HepG2 (cell line): Measurements from ENCODE around the gene ELMO2. TPM values are rescaled to one million over a fixed set of nuclear protein-coding genes. Genes with fewer than 3 reads are reported as not detected.

ENCODE experiments used
- CTCF ChIP-seq: sonication (generic); formaldehyde crosslinking; IDR thresholded peaks from 2 replicates; pipeline ENCODE4 v1.5.0; 2020; ENCODE audit warnings: mild to moderate bottlenecking, missing genetic modification reagents, moderate library complexity
- FOXA1 ChIP-seq, 2 experiments: fragments of 450-650 bp in 1 of 2; sonication (generic) in 1 of 2; formaldehyde crosslinking in 1 of 2; IDR thresholded peaks; 2 replicates each; pipeline versions ENCODE4 v1.4.0 to v1.6.1; 2016 to 2020; ENCODE audit warnings: missing genetic modification reagents in 1 of 2
- MATR3 ChIP-seq: sonication (generic); formaldehyde crosslinking; IDR thresholded peaks from 2 replicates; pipeline ENCODE4 v1.4.0; 2020; ENCODE audit warnings: missing genetic modification reagents
- MXD3 ChIP-seq: IDR thresholded peaks from 2 replicates; pipeline ENCODE4 v1.6.1; 2016; ENCODE audit warnings: mild to moderate bottlenecking, missing biosample characterization, missing genetic modification reagents
- SMAD1 ChIP-seq: sonication (generic); formaldehyde crosslinking; IDR thresholded peaks from 2 replicates; pipeline ENCODE4 v1.4.0; 2020; ENCODE audit warnings: missing genetic modification reagents, low read depth, mild to moderate bottlenecking, borderline replicate concordance
- SMARCC2 ChIP-seq: fragments of 450-650 bp; IDR thresholded peaks from 2 replicates; pipeline ENCODE4 v1.6.1; 2017; ENCODE audit warnings: antibody characterized with exemption, mild to moderate bottlenecking
- SP2 ChIP-seq: sonication (generic); formaldehyde crosslinking; IDR thresholded peaks from 2 replicates; pipeline ENCODE4 v1.5.1; 2020; ENCODE audit warnings: mild to moderate bottlenecking, missing genetic modification reagents
- TCF7L2 ChIP-seq: IDR thresholded peaks from 2 replicates; pipeline ENCODE4 v1.6.1; 2011; ENCODE audit warnings: mild to moderate bottlenecking, low read depth, low read length, moderate library complexity
- YY1 ChIP-seq: IDR thresholded peaks from 2 replicates; pipeline ENCODE4 v1.6.1; 2011; ENCODE audit warnings: low read length, low read depth, moderate library complexity, mild to moderate bottlenecking; ENCODE audit not compliant: insufficient read depth, insufficient replicate concordance
- ZHX2 ChIP-seq, 2 experiments: sonication (generic) in 1 of 2; formaldehyde crosslinking in 1 of 2; IDR thresholded peaks; 2 replicates each; pipeline versions ENCODE4 v1.6.1 to v1.9.0; 2014 to 2022; ENCODE audit warnings: antibody characterized with exemption in 1 of 2, borderline replicate concordance in 1 of 2, inconsistent platforms in 1 of 2, low read depth in 1 of 2, missing genetic modification reagents in 1 of 2
- ZMYM3 ChIP-seq: sonication (generic); formaldehyde crosslinking; IDR thresholded peaks from 2 replicates; pipeline ENCODE4 v1.5.1; 2020; ENCODE audit warnings: mild to moderate bottlenecking, missing genetic modification reagents
- ZNF337 ChIP-seq: sonication (generic); formaldehyde crosslinking; IDR thresholded peaks from 2 replicates; pipeline ENCODE4 v1.5.1; 2020; ENCODE audit warnings: missing genetic modification reagents, low read depth, mild to moderate bottlenecking, borderline replicate concordance
- ZNF496 ChIP-seq: sonication (generic); formaldehyde crosslinking; IDR thresholded peaks from 2 replicates; pipeline ENCODE4 v1.8.1; 2023; ENCODE audit warnings: mild to moderate bottlenecking, moderate library complexity, missing genetic modification reagents; ENCODE audit not compliant: insufficient replicate concordance
- ZNF546 ChIP-seq: sonication (generic); formaldehyde crosslinking; conservative IDR thresholded peaks from 2 replicates; pipeline ENCODE4 v1.8.1; 2023; ENCODE audit warnings: mild to moderate bottlenecking, missing genetic modification reagents
- ZNF556 ChIP-seq: sonication (generic); formaldehyde crosslinking; IDR thresholded peaks from 2 replicates; pipeline ENCODE4 v1.4.0; 2020; ENCODE audit warnings: mild to moderate bottlenecking, missing genetic modification reagents, borderline replicate concordance
- ZNF564 ChIP-seq: sonication (generic); formaldehyde crosslinking; IDR thresholded peaks from 2 replicates; pipeline ENCODE4 v1.8.1; 2023; ENCODE audit warnings: mild to moderate bottlenecking, missing genetic modification reagents
- ZNF703 ChIP-seq: sonication (generic); formaldehyde crosslinking; IDR thresholded peaks from 2 replicates; pipeline ENCODE4 v1.5.1; 2020; ENCODE audit warnings: missing genetic modification reagents, mild to moderate bottlenecking, moderate library complexity, borderline replicate concordance
- ZNF878 ChIP-seq: sonication (generic); formaldehyde crosslinking; IDR thresholded peaks from 2 replicates; pipeline ENCODE4 v1.8.1; 2023; ENCODE audit warnings: mild to moderate bottlenecking, missing genetic modification reagents, moderate library complexity
- ZSCAN29 ChIP-seq: sonication (generic); formaldehyde crosslinking; conservative IDR thresholded peaks from 2 replicates; pipeline ENCODE4 v1.4.0; 2020; ENCODE audit warnings: mild to moderate bottlenecking, missing genetic modification reagents
- ZSCAN31 ChIP-seq: sonication (generic); formaldehyde crosslinking; IDR thresholded peaks from 2 replicates; pipeline ENCODE4 v1.5.0; 2020; ENCODE audit warnings: low read depth, mild to moderate bottlenecking, missing genetic modification reagents
- polyA plus RNA-seq, 8 experiments: library from polyadenylated mRNA; depleted of rRNA in 3 of 8; stranded (reverse) in 7 of 8; unstranded in 1 of 8; fragments of >200 nt; fragmentation: Illumina TruSeq in 4 of 8; extraction: Trizol in 4 of 8; gene quantifications; 2 replicates each; pipeline versions ENCODE4 v1.2.1 to v1.2.3, GENCODE V29; 2011 to 2016; ENCODE audit warnings: low read depth in 4 of 8, missing spikeins in 1 of 8, mixed read lengths in 1 of 8; ENCODE audit not compliant: insufficient read depth in 1 of 8
- total RNA-seq, 5 experiments: library from RNA; depleted of rRNA; stranded (reverse); fragments of >200 nt; fragmentation: Illumina TruSeq; extraction: Trizol; gene quantifications; 2 replicates each; pipeline ENCODE4 v1.2.3, GENCODE V29; 2016; ENCODE audit warnings: low read depth in 1 of 5

ELMO2 gene
- total and polyA plus RNA-seq, 2 of the 13 experiments (the other 11 are each of a cell fraction or from before 2014, with no cell fraction given): 30.6 to 35.7 TPM

GRCh38 chr20:46363874-46364669 lies 42.3 kb downstream of the ELMO2 start (continued):
- TF ChIP-seq TCF7L2: no peak
- TF ChIP-seq SMARCC2: no peak
- TF ChIP-seq SP2 (CRISPR knock-in tag): peak; percentile 86
- no peak for TF ChIP-seq ZNF703 (CRISPR knock-in tag)
- peak; percentile 90 for TF ChIP-seq ZSCAN31 (CRISPR knock-in tag)
- TF ChIP-seq ZSCAN29 (CRISPR knock-in tag): no peak
- TF ChIP-seq ZMYM3 (CRISPR knock-in tag): peak; percentile 75; the same call in 1 of the 2 replicates
- TF ChIP-seq MATR3: peak; percentile 93; the same call in 1 of the 2 replicates
- TF ChIP-seq ZHX2 (IDR thresholded peaks at IDR 0.05; ENCODE audit: low read depth): peak; percentile 51
- 0 out of 2 replicates have a peak, but pooled peaks have one; percentile 77 for TF ChIP-seq ZHX2 (CRISPR knock-in tag; IDR thresholded peaks at IDR 0.05; ENCODE audit: borderline replicate concordance)
- peak; percentile 77; the same call in 1 of the 2 replicates for TF ChIP-seq ZNF546 (CRISPR knock-in tag)
- TF ChIP-seq MXD3: peak; percentile 97
- TF ChIP-seq ZNF496 (CRISPR knock-in tag): no peak
- no peak for TF ChIP-seq ZNF556 (CRISPR knock-in tag)
- TF ChIP-seq FOXA1 (IDR thresholded peaks at IDR 0.05): peak; percentile 58; the same call in 1 of the 2 replicates
- TF ChIP-seq FOXA1 (CRISPR knock-in tag; IDR thresholded peaks at IDR 0.05): peak; percentile 96
- peak; percentile 92 for TF ChIP-seq ZNF564
- TF ChIP-seq SMAD1 (CRISPR knock-in tag): peak; percentile 82
- no peak for TF ChIP-seq ZNF878 (CRISPR knock-in tag)
- TF ChIP-seq ZNF337 (CRISPR knock-in tag): peak; percentile 20; the same call in 1 of the 2 replicates
- no peak for TF ChIP-seq CTCF (CRISPR knock-in tag)
- peak; percentile 18 for TF ChIP-seq YY1
